Calu3 (cell line): ENCODE data around the gene DYNLL1. TPM values are rescaled to one million over a fixed set of nuclear protein-coding genes. Genes with fewer than 3 reads are reported as not detected.
A peak's percentile ranks its signal among the peaks of the same experiment; 100 is the strongest.

Experiments used
- BruUV-seq: library from RNA; stranded (reverse); fragments of 400-500 nt; replicated peaks from 2 replicates; lab custom pipeline; 2021; lab: Mats Ljungman, UMichigan
- CTCF ChIA-PET: fragments of 300-600 bp; sonication (Branson Sonifier 250); formaldehyde crosslinking; loops from one replicate; lab custom pipeline; 2022; ENCODE audit warnings: antibody characterized with exemption; lab: Charles Lee
- DNase-seq: peaks from one replicate; pipeline ENCODE4 v3.0.0; 2022
- H3K27ac Mint-ChIP-seq: one replicate; pipeline ENCODE4 v1.8.0; 2022; ENCODE audit warnings: mixed read lengths; ENCODE audit not compliant: unreplicated experiment
- H3K27me3 Mint-ChIP-seq: one replicate; pipeline ENCODE4 v1.8.0; 2022; ENCODE audit warnings: mixed read lengths; ENCODE audit not compliant: unreplicated experiment
- H3K36me3 Mint-ChIP-seq: one replicate; pipeline ENCODE4 v1.8.0; 2022; ENCODE audit warnings: mild to moderate bottlenecking, moderate library complexity, mixed read lengths; ENCODE audit not compliant: insufficient read depth, unreplicated experiment
- H3K4me1 Mint-ChIP-seq: one replicate; pipeline ENCODE4 v1.8.0; 2022; ENCODE audit warnings: mild to moderate bottlenecking, low read depth, mixed read lengths; ENCODE audit not compliant: unreplicated experiment
- H3K4me3 Mint-ChIP-seq: one replicate; pipeline ENCODE4 v1.8.0; 2022; ENCODE audit warnings: mild to moderate bottlenecking, low read depth, moderate library complexity, mixed read lengths; ENCODE audit not compliant: unreplicated experiment
- H3K9me3 Mint-ChIP-seq: one replicate; pipeline ENCODE4 v1.8.0; 2022; ENCODE audit warnings: low read depth, mixed read lengths; ENCODE audit not compliant: unreplicated experiment
- CTCF ChIP-seq: fragments of 200-600 bp; IDR thresholded peaks from one replicate; pipeline ENCODE4 v1.8.0; 2022; ENCODE audit warnings: antibody characterized with exemption; ENCODE audit not compliant: unreplicated experiment
- intact Hi-C: fragments of 100-400 bp; cut with micrococcal nuclease; formaldehyde crosslinking; loops from one replicate; pipeline ENCODE4 v1.10.0; 2022; ENCODE audit not compliant: unreplicated experiment
- total RNA-seq: library from RNA; stranded (reverse); gene quantifications from 2 replicates; pipeline ENCODE4 v1.2.3, GENCODE V29; 2022

The DYNLL1 gene
- total RNA-seq, 1 experiment from 2014 or later, result 419 TPM

DNA sequence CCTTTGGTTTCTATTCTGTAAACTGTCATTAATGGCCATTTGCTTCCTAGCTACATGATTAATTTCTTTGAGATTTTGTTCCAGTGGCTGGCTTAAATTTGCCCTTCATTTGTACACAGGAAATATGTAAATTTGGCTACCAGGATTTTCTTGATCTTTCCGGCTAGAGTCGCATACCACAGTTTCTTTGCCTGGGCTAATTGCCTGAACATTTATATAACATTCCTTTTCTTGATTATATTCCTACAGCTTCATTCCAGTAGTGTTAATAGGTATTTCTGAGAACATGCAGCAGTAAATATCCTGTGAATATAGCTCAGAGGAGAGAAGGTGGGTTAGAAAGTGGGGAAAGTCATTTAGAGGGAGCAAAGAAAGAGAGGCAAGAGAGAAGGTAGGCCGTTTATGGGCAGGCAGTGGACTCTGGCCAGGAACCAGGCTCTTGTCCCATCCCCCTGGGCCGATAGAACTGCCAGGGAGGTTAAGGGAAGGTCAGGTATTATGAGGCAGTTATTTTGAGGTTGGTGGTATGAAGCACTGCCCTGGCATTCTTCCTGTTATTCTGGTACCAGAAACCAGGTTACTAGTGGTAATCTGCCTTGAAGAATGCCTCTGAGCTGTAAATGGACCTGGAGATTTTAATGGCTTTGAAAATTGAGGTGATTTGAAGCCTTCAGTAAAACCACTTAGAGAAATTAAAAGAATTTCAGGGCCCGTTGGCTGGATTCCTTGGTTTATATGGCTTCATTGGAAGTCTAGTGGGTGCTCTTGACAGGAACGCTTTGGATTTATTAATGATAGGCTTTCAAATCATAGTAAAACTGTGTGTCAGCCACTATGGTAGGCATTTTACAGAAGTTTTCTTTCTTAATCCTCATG is 42.6 kb downstream of the DYNLL1 start:
- peak overlapping the region; percentile 55 for H3K27ac Mint-ChIP-seq
- H3K9me3 Mint-ChIP-seq, result no peaks in the 10 kb centered on the region
- H3K4me3 Mint-ChIP-seq, result peak overlapping the region; percentile 98
- CTCF ChIA-PET, result interaction anchor here (1.2 to 1.3 kb wide), 2 partner anchors 9 to 43 kb away, joined by 3 to 5 read pairs; partner anchors contain the start of genes COQ5 and POP5
- no peak for TF ChIP-seq CTCF
- BruUV-seq, result no TSS peak
- peak; percentile 78 for DNase-seq
- intact Hi-C loops, result loop anchor here (5.0 kb wide), 1 partner anchor 41 kb away; the partner anchor contains the start of gene DYNLL1
- H3K27me3 Mint-ChIP-seq, result no peaks in the 10 kb centered on the region
- H3K4me1 Mint-ChIP-seq, result peaks cover 21% of the 10 kb centered on the region
- H3K36me3 Mint-ChIP-seq, result peaks cover 36% of the 10 kb centered on the region

- no peak for TF ChIP-seq CTCF
- peak overlapping the region; percentile 98 for H3K4me3 Mint-ChIP-seq
- BruUV-seq, result no TSS peak
- DNase-seq, result no peak
- CTCF ChIA-PET, result interaction anchor here (1.3 kb wide), 1 partner anchor 10 kb away, joined by 5 read pairs; the partner anchor contains the start of gene COQ5
- H3K36me3 Mint-ChIP-seq, result peaks cover 31% of the 10 kb centered on the region
- H3K4me1 Mint-ChIP-seq, result peaks cover 21% of the 10 kb centered on the region
- H3K27me3 Mint-ChIP-seq, result no peaks in the 10 kb centered on the region
- H3K27ac Mint-ChIP-seq, result peak overlapping the region; percentile 55
- no peaks in the 10 kb centered on the region for H3K9me3 Mint-ChIP-seq
- intact Hi-C loops, result loop anchor here (5.0 kb wide), 1 partner anchor 42 kb away; the partner anchor contains the start of gene DYNLL1
Measured at GRCh38 chr12:120539303-120539702, 43.4 kb downstream of the DYNLL1 start.

- no peak for DNase-seq
- no peaks in the 10 kb centered on the region for H3K9me3 Mint-ChIP-seq
- BruUV-seq, result no TSS peak
- no peak for TF ChIP-seq CTCF
- H3K27ac Mint-ChIP-seq, result no peak overlapping the region
- CTCF ChIA-PET, result no interaction called here
- no peaks in the 10 kb centered on the region for H3K27me3 Mint-ChIP-seq
- H3K4me3 Mint-ChIP-seq, result no peak overlapping the region
- intact Hi-C loops, result no loop called here
- peaks cover 19% of the 10 kb centered on the region for H3K36me3 Mint-ChIP-seq
- peaks cover 21% of the 10 kb centered on the region for H3K4me1 Mint-ChIP-seq
Measured at GRCh38 chr12:120540445-120540844, 44.5 kb downstream of the DYNLL1 start.

- DNase-seq, result no peak
- Mint-ChIP-seq H3K4me1 (peaks cover 21% of the 10 kb centered on the region), H3K27me3 (no peaks in the 10 kb centered on the region), H3K27ac (no peak overlapping the region), H3K36me3 (peaks cover 2% of the 10 kb centered on the region), H3K9me3 (no peaks in the 10 kb centered on the region), H3K4me3 (no peak overlapping the region)
- BruUV-seq, result no TSS peak
- no peak for TF ChIP-seq CTCF
- CTCF ChIA-PET, result no interaction called here
- intact Hi-C loops, result no loop called here
Measured at GRCh38 chr12:120542166-120542565, 46.3 kb downstream of the DYNLL1 start.
